ENCODE measurements around the gene ZNF436.

The ZNF436 gene

DNA sequence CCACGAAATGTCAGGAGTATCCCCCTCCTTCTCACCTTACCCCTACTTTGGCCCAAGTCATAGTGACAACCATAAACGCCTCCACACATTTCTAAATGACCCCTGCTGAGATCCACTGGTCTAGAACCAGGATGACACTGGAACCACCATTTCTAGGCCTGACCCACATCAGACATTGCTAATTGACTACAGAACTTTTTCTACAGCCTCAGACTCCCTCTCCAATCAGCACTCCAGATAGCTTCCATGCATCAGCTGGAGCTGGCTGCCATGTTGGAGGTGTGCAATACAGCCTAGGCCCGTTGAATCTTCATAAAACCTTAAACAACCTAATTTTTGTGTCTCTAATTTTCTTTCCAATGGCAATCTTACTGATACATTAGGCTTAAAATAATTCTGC, 36.3 kb upstream of the ZNF436 start:
- no peak for DNase-seq (ENCODE audit: low read depth)
- TF ChIP-seq, protein P1, sequence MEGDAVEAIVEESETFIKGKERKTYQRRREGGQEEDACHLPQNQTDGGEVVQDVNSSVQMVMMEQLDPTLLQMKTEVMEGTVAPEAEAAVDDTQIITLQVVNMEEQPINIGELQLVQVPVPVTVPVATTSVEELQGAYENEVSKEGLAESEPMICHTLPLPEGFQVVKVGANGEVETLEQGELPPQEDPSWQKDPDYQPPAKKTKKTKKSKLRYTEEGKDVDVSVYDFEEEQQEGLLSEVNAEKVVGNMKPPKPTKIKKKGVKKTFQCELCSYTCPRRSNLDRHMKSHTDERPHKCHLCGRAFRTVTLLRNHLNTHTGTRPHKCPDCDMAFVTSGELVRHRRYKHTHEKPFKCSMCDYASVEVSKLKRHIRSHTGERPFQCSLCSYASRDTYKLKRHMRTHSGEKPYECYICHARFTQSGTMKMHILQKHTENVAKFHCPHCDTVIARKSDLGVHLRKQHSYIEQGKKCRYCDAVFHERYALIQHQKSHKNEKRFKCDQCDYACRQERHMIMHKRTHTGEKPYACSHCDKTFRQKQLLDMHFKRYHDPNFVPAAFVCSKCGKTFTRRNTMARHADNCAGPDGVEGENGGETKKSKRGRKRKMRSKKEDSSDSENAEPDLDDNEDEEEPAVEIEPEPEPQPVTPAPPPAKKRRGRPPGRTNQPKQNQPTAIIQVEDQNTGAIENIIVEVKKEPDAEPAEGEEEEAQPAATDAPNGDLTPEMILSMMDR (IDR thresholded peaks at IDR 0.05; ENCODE audit: low read depth, low read length): no peak
- TF ChIP-seq, protein P2, sequence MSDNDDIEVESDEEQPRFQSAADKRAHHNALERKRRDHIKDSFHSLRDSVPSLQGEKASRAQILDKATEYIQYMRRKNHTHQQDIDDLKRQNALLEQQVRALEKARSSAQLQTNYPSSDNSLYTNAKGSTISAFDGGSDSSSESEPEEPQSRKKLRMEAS (IDR thresholded peaks at IDR 0.05; ENCODE audit: low read depth, low read length): no peak
- TF ChIP-seq POLR2A (IDR thresholded peaks at IDR 0.05; ENCODE audit: extremely low read depth, insufficient read length) (no peak), MYC (IDR thresholded peaks at IDR 0.05; ENCODE audit: low read depth, low read length) (no peak)
- H3K4me3 ChIP-seq (ENCODE audit: low read depth, low read length): no peak overlapping the region

DNA sequence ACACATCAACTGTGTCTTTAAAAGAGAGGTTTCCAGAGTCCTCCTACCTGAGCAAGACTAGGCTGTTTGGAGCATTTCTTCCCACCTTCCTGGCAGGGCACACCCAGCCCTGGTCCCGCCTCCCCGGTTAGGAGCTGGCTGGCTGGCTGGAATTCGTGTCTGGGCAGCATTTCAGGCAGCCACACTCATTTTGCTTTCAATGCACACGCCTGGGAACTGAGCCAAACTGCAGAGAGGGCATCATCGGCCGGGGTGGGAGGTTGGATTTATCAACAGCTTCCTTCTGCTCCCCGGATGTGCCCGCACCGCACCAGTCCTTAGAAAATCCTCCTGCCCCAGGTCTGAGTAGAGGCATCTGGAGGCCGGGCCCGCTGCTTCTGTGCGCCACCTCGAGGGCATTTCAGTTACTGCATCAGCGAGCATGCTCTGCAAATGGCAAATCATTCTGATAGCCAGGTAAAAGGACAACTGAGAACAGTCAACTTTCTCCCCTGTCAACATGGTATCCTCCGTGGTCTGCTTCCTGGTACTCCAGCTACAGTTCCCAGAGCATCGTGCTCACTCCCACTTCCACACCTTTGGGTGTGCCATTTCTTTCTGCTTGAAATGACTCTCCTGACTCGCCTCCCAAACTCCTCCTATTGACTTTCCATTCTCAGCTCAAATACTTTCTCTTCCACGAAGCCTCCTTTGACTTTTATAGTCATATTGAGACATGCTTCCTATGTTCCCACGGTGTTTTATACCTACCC, 34.3 kb upstream of the ZNF436 start:
- peak; percentile 95 for DNase-seq (ENCODE audit: low read depth)
- peak overlapping the region; percentile 72 for H3K4me3 ChIP-seq (ENCODE audit: low read depth, low read length)
- TF ChIP-seq, protein P1 (IDR thresholded peaks at IDR 0.05; ENCODE audit: low read depth, low read length): peak; percentile 88
- peak; percentile 16 for TF ChIP-seq POLR2A (IDR thresholded peaks at IDR 0.05; ENCODE audit: extremely low read depth, insufficient read length)
- peak; percentile 71 for TF ChIP-seq MYC (IDR thresholded peaks at IDR 0.05; ENCODE audit: low read depth, low read length)
- TF ChIP-seq, protein P2 (IDR thresholded peaks at IDR 0.05; ENCODE audit: low read depth, low read length): peak; percentile 85

DNA sequence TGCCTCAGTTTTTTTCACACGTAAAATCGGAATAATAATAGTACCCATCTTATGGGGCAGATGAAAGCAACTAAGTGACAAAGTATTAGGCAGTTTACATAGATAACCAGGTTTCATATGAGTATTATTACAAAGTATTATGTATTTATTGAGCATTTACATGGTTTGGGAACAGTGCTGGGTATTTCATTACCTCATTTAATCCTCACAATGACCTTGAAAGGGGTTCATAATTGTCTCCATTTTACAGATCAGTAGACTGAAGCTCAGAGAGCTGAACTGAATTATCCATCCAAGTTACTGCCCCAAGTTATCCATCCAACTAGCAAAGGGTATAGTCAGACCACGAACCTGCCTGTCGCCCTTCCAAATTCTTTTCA, 33.7 kb upstream of the ZNF436 start:
- TF ChIP-seq MYC (IDR thresholded peaks at IDR 0.05; ENCODE audit: low read depth, low read length) (no peak), POLR2A (IDR thresholded peaks at IDR 0.05; ENCODE audit: extremely low read depth, insufficient read length) (no peak)
- TF ChIP-seq, protein P1 (IDR thresholded peaks at IDR 0.05; ENCODE audit: low read depth, low read length): no peak
- TF ChIP-seq, protein P2 (IDR thresholded peaks at IDR 0.05; ENCODE audit: low read depth, low read length): no peak
- H3K4me3 ChIP-seq (ENCODE audit: low read depth, low read length): peak overlapping the region; percentile 72
- DNase-seq (ENCODE audit: low read depth): no peak

DNA sequence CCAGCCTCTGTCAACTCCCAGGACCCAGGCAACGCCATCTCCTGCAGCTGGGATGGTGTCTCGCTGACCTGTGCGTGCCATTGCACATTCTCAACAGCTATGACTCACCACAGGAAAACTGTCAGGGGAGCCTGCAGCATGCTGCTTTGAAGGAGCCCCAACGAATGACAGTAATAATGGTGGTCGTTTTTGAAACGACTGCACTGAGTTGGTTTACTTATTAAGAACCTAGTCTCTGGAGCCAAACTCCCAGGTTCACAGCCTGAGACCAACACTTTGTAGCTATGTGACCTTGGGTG, 33.4 kb upstream of the ZNF436 start:
- DNase-seq (ENCODE audit: low read depth): peak; percentile 84

DNA sequence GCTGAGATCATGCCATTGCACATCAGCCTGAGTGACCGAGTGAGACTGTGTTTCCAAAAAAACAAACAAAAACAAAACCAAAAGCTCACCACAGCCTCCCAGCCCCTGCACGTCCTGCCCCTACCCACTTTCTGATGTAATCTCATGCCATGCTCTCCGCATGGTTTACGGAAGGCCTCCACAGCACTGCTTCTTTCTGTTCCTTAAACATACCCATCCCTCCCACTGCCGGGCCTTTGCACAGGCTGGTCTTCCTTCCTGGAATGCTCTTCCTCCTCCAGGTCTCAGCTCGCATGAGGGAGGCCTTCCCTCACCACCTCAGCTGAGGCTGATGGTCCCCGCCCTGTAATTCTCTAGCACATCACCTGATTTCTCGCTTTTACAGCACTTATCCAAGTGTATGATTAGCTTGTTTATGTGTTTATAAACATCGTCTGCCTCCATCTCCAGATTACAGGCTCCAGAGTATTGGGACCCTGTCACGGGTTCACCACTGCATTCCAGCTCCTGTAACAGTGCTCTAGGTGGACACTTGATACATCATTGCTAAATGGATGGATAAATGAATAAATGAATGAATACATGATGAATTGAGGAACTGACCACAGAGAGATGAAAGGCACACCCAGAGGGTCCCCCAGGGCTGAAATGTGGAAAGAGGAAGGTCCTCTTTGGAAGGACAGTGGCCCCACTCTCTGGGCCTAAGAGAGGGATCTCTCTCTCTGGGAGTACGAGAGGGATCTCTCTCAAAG, 32.8 kb upstream of the ZNF436 start:
- TF ChIP-seq POLR2A (IDR thresholded peaks at IDR 0.05; ENCODE audit: extremely low read depth, insufficient read length) (no peak), MYC (IDR thresholded peaks at IDR 0.05; ENCODE audit: low read depth, low read length) (peak; percentile 84)
- TF ChIP-seq, protein P1 (IDR thresholded peaks at IDR 0.05; ENCODE audit: low read depth, low read length): no peak
- TF ChIP-seq, protein P2 (IDR thresholded peaks at IDR 0.05; ENCODE audit: low read depth, low read length): peak; percentile 70

More for the DNA sequence above, 33.4 kb upstream of the ZNF436 start:
- TF ChIP-seq MYC (IDR thresholded peaks at IDR 0.05; ENCODE audit: low read depth, low read length) (peak; percentile 86), POLR2A (IDR thresholded peaks at IDR 0.05; ENCODE audit: extremely low read depth, insufficient read length) (no peak)
- TF ChIP-seq, protein P1 (IDR thresholded peaks at IDR 0.05; ENCODE audit: low read depth, low read length): no peak
- TF ChIP-seq, protein P2 (IDR thresholded peaks at IDR 0.05; ENCODE audit: low read depth, low read length): peak; percentile 80
- peak overlapping the region; percentile 72 for H3K4me3 ChIP-seq (ENCODE audit: low read depth, low read length)

More for the DNA sequence above, 32.8 kb upstream of the ZNF436 start:
- H3K4me3 ChIP-seq (ENCODE audit: low read depth, low read length): peak overlapping the region; percentile 72
- peak; percentile 89 for DNase-seq (ENCODE audit: low read depth)

All from NB4 (cell line).